HG03097 (cell line): ENCODE data around the gene PLEKHJ1.
A peak's percentile ranks its signal among the peaks of the same experiment; 100 is the strongest.

ENCODE experiments used
- ATAC-seq: cut with Tn5 transposase; IDR thresholded peaks from one replicate; pipeline ENCODE4 v1.9.1; 2021; ENCODE audit not compliant: unreplicated experiment, low FRiP score

Gene PLEKHJ1

DNA sequence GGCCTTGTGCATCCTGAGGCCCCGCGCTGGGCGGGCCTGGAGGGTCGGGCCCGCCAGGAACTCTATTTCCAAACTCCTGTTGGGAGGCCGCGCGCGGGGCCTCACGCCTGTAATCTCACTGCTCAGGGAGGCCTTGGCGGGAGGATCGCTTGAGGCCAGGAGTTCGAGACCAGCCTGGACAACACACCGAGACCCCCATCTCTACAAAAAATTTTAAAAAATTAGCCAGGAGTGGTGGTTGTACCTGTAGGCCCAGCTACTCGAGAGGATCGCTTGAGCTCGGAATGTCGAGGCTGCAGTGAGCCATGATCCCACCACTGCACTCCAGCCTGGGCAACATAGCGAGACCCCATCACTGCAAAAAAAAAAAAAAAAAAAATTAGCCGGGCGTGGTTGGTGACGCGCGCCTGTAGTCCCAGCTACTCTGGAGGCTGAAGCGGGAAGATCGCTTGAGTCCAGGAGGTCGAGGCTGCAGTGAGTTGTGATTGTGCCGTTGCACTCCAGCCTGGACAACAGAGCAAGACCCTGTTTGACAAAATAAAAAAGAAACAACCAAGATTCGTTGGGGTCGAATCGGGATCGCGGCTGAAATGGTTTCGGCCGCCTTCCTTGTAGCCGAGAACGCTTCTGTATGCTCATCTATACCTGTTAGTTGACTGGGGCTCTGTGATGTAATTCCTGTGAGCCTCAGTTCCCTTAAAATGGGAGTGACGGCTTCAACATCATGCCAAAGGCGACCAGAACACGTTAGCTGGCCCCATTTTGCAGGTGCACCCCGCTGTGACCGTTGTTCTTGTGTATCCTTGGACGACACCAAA is 1.1 kb upstream of the PLEKHJ1 start:
- ATAC-seq: no peak

DNA sequence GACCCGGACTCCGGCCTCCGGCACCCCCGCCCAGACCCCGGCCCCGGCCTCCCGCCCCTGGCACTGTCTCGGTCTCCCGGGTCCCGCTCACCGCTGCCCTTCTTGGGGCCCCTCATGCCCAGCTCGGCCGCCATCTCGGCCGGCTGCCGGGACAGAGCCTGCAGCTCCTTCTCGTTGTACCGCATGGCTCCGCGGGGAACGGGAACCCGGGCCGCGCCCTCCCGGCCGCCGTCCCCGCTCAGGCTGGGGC is 140 bp downstream of the PLEKHJ1 start:
- ATAC-seq: no peak

DNA sequence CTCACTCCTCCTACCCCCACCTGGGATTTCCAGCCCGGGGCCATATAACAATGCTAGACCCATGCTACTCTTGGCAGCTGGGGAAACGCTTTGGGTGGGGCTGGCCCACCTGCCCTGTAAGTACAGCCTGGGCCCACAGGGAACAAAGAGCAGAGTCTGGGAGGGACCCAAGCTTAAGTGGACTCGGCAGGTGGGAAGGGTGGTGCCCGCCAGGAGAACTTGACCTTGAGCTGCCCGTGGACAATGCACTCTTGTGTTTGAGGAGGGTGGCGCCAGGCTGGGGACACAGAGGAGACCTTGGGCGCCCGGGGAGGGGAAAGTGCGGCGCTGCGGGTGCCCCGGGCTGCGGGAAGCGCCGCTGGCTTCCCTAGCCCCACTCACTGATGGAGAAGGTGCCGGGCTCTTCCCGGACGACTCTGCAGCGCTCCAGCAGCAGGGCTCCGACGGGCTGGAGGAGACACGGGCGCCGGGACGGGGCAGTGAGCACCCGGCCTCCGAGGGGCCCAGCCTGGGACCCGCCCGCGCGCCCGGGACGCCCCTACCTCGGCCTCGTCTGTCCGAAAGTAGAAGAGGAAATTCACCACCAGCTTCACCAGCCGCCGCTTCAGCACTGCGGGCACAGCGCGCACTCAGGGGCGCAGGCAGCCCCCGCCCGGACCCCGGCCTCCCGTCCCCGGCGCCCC is 607 bp downstream of the PLEKHJ1 start:
- peak; percentile 11 for ATAC-seq

DNA sequence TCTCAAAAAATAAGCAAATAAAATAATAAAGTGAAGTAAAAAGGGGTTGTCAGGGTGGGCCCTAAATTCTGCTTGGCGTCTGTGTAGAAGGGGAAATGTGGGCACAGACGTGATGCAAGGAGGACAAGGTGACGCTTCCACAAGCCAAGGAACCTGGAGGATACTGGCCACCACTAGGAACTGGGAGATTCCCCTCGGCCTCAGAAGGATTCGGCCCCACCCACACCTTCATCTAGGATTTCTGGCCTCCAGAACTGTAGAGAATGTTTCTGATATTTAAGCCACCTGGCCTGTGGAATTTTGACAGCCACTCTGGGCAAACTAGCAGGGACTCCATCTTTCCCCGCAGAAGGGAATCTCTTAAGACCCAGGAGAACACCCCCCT is 1.1 kb downstream of the PLEKHJ1 start:
- no peak for ATAC-seq

DNA sequence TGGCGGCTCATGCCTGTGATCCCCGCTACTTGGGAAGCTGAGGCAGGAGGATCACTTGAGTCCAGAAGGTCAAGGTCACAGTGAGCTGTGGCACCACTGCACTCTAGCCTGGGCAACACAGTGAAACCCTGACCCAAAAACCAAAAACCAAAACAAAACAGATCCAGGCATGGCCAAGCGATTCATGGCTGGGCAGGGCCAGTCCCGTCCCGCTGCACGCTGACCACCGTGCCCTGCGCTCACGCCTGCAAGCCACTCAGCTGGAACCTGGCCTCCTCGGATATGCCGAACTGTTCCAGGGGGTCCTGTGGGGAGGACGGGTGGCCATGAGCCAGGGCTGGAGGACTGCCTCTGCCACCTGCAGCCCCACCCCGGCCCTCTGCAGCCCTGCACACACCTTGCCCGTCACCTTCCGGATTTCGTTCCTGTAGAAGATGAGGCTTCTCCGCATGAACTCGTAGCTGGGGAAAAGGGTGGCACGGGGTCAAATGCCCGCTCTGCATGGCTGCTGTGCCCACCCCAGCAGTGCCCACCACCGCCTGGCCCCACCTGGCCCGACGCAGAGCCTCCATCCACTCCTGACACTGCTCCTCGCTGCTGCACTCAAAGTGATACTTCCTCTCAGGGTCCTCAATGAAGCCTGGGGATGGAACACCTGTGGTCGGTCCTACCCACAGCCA is 2.4 kb downstream of the PLEKHJ1 start:
- ATAC-seq: no peak

DNA sequence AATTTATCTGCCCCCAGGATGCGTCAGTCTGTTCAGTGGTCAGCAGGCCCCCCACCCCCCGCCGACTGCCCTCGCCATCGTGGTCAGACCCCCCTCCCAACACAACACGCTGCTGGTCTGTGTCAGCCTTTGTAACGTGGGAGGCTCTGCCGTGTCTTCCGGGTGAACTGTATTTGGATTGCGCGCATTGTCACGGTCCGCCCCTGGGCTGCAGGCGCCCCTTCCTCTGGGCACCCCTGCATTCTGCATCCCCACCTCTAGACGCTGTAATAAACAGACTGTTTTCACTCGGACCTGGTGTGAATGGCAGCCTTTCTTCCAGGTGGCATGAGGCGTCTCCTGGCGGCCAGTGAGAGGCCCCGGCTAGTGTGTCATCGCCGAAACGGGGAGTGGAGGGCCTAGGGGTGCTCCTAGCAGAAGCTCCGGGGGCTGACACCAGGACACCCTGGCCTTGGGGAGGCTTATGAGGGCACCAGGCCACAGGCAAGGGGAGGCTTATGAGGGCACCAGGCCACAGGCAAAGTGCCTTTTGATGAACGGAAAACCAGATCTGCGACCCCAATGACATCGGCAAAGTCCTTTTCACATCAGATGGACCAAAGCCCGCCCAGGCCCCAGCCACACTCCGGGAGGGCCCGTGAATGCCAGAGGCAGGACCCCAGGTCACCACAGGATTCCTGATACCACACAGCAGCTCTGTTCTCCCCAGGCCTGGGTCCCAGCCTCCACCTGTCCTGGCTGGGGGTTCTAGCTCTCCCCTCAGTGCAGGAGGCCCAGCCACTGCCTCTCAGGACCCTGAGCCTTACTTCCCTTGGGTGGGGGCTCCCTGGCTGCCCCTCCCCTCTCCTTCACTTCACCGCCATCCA is 3.6 kb downstream of the PLEKHJ1 start:
- ATAC-seq: no peak

DNA sequence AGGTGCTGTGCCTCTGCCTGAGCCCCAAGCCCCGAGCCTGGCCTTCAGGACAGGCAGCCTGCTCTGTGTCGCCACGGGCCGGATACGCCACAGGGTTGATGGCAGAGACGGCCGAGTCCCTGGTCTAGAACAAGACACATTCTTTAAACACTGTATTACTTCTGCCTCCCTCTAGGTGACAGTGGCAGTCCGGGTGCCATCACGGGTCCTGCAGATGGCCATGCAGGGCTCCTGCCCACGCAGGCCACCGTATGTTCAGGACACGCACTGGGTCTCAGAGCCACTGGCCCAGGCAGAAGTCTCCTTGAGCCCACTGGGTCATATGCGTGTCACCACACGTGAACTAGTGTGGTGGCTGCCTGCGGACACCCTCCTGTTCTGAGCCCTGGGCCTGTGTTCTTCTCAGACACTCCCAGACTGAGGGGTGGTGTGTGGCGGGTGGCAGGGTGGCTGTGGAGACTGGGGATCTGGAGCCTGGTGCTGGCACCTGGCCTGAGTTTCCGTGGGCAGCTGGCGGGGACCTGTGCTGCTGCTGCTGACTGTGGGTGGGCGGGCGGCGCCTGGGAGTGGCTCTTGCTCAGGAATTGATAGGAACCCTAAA is 4.4 kb downstream of the PLEKHJ1 start:
- no peak for ATAC-seq

DNA sequence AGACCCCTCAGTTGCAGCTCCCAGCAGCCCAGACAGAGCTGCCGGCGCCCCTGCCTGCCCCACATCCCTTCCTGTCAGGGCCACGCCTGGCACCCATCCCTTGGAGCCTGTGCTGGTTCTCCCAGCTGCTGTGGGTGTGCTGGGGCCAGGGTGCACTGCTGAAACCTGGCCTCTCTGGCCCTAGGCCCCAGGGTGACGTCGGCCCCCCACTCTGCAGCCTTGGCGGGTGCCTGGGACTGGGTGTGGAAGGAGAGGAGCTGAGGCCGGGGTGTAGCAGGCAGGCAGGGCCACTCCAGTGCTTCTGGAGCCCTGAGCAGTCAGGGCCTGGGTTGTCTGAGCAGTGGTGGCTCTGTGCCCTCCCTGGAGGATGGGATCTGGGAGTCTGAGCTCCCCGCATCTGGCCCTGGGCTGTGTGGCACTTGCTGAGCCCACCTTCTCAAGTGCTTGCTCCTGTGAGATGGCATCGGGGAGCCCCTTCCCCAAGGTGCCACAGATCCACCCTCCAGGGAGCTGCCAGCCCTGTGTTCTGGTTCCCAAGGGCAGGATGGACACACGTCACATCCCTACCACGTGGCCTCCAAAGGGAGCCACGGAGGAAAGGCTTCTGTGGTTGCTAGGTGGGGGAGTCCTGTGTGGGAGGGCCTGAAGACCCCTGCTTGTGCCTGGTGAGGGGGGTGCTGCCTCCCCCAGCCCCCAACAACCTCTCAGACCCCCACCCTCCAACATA is 5.2 kb downstream of the PLEKHJ1 start:
- ATAC-seq: no peak

DNA sequence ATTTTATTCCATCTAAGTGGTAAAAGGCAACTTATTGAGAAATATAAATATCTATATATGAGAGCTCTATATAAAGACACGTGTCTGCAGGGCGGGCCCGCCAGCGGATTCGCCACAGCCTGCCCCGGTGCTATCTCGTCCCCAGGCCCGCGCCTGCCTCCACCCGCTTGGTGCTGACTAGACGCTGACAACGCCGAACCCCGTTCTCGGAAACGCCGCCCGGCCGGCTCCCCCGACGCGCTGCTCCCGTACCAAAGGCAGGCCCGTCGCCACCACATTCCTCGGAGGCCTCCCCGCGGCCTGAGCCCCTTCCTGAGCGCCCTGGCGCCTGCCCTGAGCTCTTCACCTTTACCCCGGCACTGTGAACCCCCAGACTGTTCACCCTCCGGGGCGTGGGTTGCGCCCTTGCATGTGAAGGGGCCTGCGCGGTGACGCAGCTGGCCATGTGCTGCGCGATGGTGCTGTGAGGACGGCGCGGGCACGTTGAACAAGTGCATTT is 6.0 kb downstream of the PLEKHJ1 start:
- no peak for ATAC-seq

DNA sequence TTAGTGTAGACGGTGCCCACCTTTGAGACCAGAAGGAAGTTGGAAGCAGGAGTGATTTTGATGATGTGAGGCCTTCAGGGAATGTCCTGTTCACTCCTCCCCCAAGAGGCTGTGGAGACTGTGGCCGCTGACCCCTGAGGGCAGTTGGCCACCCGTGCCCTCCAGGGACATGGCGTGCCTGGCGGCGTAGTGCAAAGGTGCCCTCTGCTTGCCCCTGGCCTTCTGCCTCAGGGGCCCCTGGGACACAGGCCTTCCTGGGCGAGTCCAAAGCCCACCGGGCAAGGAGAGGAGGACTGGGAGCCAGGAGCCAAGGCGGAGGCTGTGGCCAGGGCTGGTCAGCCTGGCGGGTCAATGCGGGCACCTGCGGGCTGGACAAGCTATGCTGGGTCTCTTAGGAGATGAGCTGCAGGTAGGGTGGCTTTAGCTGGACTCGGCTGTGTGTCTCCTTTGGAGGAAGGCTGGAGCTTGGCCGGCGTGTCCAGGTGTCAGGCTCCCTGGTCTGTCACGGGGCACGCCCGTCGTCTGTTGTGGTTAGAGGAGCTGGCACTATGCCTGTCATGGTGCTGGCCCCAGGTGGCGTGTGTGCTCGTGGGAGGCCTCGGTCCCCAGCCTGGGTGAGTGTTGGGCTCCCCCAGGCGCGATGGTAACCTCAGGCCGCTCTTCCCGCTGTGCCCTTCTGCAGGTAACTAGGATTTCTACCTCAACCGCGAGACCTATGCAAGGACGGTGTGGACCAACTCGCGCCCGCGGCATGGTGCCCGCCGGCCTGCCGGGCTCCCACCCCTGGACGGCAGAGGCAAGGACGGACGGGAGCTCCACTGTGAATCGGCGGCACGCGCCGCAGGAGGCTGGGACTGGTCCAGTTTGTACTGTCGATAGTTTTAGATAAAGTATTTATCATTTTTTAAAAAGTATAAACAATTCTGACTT is 6.8 kb downstream of the PLEKHJ1 start:
- no peak for ATAC-seq

DNA sequence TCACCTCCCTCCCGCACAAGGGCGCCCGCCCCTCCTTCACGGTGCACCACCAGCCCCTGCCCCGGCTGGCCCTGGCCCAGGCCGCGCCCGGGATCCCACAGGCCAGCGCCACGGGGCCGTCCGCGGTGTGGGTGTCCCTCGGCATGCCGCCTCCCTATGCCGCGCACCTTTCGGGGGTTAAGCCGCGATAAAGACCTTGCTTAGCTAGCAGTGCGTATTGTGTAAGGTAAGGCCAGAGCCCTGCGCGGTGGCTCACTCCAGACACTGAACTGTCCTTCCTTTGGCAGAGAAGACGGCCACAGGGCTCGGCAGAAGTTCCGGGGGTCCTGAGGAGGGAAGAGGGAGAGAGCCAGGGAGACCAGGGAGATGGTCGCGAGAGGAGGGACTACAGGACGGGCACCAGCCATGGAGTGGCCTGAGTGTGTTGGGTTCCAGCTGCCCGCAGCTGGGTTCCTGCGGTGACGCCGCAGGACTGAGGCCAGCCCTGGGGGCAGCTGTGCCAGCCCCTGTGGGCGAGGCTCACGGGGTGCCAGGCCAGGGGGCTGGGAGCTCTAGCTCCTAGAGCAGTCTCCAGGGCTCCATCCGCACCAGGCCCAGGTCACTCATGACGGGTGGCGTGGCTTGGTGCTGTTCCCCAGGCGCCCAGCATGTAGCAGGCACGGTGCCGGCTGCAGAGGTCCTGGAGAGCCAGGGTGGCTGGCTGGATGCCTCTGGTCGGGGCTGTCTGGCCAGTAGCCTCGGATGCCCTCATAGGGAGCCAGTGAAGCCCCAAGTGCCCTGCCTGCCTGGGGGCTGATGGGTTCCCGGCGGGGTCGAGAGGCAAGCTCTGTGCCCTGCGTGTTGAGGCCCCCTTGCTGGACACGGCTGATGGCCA is 7.7 kb downstream of the PLEKHJ1 start:
- no peak for ATAC-seq

DNA sequence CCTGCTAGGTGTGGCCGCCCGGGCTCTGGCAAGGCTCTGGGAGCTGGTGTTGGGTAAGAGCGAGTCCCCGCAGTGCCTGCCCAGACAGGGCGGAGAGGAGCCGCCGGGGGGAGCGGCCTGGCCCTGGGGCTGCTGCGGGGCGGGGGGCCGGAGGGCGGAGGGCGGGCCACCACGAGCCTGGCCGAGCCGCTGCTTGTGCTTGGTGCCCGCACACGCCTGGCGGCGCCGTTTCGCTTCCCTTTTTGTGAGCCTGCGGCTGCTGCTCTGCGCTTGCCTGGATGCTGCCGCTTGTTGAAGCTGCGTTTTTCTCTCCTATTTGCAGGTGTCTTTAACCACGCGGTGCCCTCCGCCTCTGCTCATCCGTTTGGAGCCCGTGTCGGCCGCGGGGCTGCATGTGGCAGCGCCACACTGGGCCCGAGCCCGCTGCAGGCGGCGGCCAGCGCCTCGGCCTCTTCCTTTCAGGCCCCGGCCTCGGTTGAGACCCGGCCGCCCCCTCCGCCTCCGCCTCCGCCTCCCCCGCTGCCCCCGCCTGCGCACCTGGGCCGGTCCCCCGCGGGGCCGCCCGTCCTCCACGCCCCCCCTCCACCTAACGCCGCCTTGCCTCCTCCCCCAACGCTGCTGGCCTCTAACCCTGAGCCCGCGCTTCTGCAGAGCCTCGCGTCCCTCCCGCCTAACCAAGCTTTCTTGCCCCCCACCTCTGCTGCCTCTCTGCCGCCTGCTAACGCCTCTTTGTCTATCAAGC is 8.5 kb downstream of the PLEKHJ1 start:
- no peak for ATAC-seq

DNA sequence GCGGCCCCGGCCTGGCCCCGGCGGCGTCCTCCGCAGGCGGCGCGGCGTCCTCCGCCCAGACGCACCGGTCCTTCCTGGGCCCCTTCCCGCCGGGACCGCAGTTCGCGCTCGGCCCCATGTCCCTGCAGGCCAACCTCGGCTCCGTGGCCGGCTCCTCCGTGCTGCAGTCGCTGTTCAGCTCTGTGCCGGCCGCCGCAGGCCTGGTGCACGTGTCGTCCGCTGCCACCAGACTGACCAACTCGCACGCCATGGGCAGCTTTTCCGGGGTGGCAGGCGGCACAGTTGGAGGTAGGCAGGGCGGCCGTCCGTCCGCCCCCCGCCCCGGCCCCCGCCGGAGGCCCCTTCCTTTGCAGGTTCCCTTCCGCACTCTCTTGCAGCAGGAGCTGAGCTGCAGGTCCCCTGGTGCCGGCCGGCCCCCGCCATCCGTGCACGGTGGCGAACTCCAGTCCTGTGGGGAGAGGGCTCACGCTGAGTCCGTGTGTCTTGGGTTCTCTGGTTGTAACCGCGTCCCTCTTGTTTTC is 9.2 kb downstream of the PLEKHJ1 start:
- ATAC-seq: no peak

DNA sequence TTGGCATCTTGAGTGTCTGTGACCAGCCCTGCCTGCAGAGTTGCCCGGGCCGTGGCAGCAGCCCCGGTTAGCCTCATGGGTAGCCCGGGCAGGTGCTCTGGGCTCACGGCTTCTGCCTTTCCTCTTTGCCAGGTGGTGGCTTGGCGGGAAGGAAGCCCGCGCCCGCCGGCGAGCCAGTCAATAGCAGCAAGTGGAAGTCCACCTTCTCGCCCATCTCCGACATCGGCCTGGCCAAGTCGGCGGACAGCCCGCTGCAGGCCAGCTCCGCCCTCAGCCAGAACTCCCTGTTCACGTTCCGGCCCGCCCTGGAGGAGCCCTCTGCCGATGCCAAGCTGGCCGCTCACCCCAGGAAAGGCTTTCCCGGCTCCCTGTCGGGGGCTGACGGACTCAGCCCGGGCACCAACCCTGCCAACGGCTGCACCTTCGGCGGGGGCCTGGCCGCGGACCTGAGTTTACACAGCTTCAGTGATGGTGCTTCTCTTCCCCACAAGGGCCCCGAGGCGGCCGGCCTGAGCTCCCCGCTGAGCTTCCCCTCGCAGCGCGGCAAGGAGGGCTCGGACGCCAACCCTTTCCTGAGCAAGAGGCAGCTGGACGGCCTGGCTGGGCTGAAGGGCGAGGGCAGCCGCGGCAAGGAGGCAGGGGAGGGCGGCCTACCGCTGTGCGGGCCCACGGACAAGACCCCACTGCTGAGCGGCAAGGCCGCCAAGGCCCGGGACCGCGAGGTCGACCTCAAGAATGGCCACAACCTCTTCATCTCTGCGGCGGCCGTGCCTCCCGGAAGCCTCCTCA is 9.9 kb downstream of the PLEKHJ1 start:
- ATAC-seq: no peak

DNA sequence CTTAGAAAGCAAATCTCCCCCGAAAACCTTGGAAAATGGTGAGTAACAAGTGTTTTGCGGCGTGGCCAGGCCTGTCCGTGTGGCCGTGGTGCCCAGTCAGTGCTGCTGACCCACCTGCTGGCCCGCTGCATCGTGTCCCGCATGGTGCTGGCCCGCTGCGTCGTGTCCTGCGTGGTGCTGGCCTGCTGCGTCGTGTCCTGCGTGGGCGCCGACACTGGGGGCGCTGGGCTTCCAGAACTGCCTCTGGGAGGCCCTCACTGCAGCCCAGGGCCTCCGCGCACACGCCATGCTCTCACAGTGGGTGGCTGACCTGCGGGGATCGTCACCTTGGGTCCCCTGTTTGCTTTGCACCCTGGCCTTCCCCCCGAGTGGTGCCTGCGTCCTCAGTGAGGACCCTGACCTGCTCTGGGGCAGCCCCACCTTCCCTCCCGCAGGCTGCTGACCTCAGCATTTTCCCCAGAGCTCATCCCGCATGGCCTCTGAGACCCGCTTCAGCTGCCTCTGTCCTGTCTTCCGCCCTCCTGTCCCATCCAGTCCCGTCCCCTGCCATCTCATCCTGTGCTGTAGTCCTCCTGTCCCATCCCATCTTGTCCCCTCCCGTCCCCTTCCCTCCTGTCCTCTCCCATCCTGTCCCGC is 10.6 kb downstream of the PLEKHJ1 start:
- ATAC-seq: no peak
